HepG2 (cell line): ENCODE results near the gene FAM24A.

Source experiments
- EP300 ChIP-seq, 3 experiments: sonication (generic) in 1 of 3; formaldehyde crosslinking in 1 of 3; IDR thresholded peaks; 2 replicates each; pipeline versions ENCODE4 v1.5.1 to v1.6.1; 2011 to 2020; ENCODE audit warnings: low read depth in 2 of 3, low read length in 2 of 3, borderline replicate concordance in 1 of 3, improper control_type of control experiment in 1 of 3, mild to moderate bottlenecking in 1 of 3, missing genetic modification reagents in 1 of 3, moderate library complexity in 1 of 3
- POLR2A ChIP-seq, 2 experiments: IDR thresholded peaks; 2 replicates each; pipeline ENCODE4 v1.6.1; 2011; ENCODE audit warnings: low read depth in 2 of 2, low read length in 2 of 2, mild to moderate bottlenecking in 1 of 2, moderate library complexity in 1 of 2; ENCODE audit not compliant: insufficient read depth in 1 of 2
- TOE1 ChIP-seq: sonication (generic); formaldehyde crosslinking; IDR thresholded peaks from 2 replicates; pipeline ENCODE4 v1.4.0; 2020; ENCODE audit warnings: mild to moderate bottlenecking, missing genetic modification reagents
- TF ChIP-seq, protein P1 (sequence below), 2 experiments: IDR thresholded peaks; 2 replicates each; pipeline ENCODE4 v1.6.1; 2011 to 2012; ENCODE audit warnings: low read length in 2 of 2, borderline replicate concordance in 1 of 2, low read depth in 1 of 2, mild to moderate bottlenecking in 1 of 2, moderate library complexity in 1 of 2

DNA sequence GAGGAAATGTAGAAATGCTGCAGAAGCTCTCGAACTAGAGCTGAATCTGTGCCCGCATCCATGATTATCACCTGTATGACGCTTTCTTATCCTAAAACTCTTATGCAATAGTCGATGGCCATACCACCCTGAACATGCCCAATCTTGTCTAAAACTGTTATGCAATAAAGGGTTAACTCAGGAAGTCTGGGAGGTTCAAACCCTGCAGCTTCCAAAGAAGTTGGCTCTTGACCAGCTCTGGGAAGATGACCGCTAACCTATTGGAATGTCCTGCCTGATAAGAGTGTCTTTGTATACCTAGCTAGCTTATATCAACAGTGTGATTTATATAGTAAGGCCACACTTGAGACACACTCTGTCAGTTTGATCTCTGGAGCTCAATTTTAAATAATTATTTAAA is 47.1 kb downstream of the FAM24A start:
- TF ChIP-seq, protein P1, sequence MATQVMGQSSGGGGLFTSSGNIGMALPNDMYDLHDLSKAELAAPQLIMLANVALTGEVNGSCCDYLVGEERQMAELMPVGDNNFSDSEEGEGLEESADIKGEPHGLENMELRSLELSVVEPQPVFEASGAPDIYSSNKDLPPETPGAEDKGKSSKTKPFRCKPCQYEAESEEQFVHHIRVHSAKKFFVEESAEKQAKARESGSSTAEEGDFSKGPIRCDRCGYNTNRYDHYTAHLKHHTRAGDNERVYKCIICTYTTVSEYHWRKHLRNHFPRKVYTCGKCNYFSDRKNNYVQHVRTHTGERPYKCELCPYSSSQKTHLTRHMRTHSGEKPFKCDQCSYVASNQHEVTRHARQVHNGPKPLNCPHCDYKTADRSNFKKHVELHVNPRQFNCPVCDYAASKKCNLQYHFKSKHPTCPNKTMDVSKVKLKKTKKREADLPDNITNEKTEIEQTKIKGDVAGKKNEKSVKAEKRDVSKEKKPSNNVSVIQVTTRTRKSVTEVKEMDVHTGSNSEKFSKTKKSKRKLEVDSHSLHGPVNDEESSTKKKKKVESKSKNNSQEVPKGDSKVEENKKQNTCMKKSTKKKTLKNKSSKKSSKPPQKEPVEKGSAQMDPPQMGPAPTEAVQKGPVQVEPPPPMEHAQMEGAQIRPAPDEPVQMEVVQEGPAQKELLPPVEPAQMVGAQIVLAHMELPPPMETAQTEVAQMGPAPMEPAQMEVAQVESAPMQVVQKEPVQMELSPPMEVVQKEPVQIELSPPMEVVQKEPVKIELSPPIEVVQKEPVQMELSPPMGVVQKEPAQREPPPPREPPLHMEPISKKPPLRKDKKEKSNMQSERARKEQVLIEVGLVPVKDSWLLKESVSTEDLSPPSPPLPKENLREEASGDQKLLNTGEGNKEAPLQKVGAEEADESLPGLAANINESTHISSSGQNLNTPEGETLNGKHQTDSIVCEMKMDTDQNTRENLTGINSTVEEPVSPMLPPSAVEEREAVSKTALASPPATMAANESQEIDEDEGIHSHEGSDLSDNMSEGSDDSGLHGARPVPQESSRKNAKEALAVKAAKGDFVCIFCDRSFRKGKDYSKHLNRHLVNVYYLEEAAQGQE (IDR thresholded peaks at IDR 0.05; ENCODE audit: borderline replicate concordance in 1 of 2, low read depth in 1 of 2, low read length in 2 of 2), result no peak
- TF ChIP-seq TOE1 (CRISPR knock-in tag) (no peak), EP300 (IDR thresholded peaks at IDR 0.05; ENCODE audit: low read depth in 2 of 2, low read length in 2 of 2) (no peak), EP300 (CRISPR knock-in tag; IDR thresholded peaks at IDR 0.05; ENCODE audit: borderline replicate concordance) (no peak), POLR2A (IDR thresholded peaks at IDR 0.05; ENCODE audit: insufficient read depth in 1 of 2, low read depth in 2 of 2, low read length in 2 of 2) (no peak)
